Choroid plexus epithelial cell (primary cell): Measurements from ENCODE around the gene TXNDC8.

Source experiments
- DNase-seq: peaks from one replicate; pipeline ENCODE4 v3.0.0-alpha.2; 2010; ENCODE audit warnings: low read depth
- H3K4me3 ChIP-seq: 2 replicates; pipeline ENCODE4 v1.5.1; 2011; ENCODE audit warnings: low read depth, mild to moderate bottlenecking, control low read depth, low read length, moderate library complexity
- TF ChIP-seq, protein P1 (sequence below): conservative IDR thresholded peaks from 2 replicates; pipeline ENCODE4 v1.5.1; 2011; ENCODE audit warnings: low read depth, mild to moderate bottlenecking, control low read depth, inconsistent platforms, low read length, moderate library complexity

TXNDC8 gene

DNA sequence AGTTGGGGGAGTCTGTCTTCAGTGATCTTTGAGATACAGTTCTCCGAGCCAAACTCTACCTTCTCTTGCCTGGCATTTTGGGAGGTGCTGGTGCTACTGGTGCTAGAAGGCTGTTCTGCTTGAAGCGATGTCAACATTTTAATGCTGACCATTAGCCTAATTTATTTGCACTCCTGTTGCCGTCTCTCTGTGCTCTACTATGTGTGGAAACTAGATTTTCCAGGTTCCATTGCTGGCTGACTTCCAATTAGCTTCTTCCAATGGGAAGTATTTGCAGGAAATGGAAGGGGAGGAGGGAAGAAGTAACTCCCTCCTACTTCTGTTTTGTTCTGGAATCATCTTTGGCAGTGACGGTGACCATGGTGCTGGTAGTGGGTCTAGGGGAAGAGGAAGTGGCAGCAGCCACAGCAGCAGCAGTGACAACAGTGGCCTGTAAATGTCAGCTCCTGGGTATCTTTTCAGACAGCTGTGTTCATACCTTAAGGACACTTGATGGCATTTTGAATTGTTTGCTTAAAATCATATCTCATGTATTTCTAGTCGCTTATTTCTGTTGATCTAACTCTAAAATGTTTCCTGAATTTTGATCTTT, 7.9 kb downstream of the TXNDC8 start:
- no peak for DNase-seq
- TF ChIP-seq, protein P1, sequence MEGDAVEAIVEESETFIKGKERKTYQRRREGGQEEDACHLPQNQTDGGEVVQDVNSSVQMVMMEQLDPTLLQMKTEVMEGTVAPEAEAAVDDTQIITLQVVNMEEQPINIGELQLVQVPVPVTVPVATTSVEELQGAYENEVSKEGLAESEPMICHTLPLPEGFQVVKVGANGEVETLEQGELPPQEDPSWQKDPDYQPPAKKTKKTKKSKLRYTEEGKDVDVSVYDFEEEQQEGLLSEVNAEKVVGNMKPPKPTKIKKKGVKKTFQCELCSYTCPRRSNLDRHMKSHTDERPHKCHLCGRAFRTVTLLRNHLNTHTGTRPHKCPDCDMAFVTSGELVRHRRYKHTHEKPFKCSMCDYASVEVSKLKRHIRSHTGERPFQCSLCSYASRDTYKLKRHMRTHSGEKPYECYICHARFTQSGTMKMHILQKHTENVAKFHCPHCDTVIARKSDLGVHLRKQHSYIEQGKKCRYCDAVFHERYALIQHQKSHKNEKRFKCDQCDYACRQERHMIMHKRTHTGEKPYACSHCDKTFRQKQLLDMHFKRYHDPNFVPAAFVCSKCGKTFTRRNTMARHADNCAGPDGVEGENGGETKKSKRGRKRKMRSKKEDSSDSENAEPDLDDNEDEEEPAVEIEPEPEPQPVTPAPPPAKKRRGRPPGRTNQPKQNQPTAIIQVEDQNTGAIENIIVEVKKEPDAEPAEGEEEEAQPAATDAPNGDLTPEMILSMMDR = no peak
- H3K4me3 ChIP-seq = no peak overlapping the region

DNA sequence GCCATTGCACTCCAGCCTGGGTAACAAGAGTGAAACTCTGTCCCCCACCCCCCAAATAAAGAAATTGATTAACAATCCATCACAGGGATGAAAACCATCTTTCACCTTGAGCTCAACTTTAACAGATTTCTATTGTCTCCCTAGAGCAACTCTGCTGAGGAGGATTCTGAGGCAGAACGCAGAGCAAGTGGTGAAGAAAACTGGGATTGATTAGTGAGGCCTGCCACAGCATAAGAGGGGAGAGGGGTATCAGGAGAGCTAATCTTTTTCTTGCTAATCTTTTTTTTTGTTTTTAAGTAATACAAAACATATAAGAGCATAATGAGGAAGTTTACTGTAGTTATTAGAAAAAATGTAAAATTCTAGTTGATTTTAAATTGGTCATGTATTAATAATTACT, 8.9 kb downstream of the TXNDC8 start:
- DNase-seq = no peak
- H3K4me3 ChIP-seq = no peak overlapping the region
- TF ChIP-seq, protein P1 = no peak

DNA sequence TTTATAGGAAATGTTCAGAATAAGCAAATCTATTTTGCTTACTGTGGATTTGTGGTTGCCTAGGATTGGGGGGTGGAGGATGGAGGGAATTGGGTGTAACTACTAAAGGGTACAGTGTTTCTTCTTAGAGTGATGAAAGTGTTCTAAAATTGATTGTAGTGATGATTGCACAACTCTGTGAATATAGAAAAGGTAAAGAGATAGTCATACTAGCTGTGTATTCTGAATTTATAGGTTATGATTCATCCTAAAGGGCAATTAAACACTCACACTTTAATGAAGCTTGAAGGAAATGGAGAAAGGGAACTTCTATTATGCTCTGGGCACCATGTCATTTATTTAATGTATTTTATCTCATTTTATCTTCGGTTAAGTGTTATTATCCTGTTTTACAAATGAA, 9.9 kb downstream of the TXNDC8 start:
- no peak for DNase-seq
- TF ChIP-seq, protein P1 = no peak
- H3K4me3 ChIP-seq = no peak overlapping the region

DNA sequence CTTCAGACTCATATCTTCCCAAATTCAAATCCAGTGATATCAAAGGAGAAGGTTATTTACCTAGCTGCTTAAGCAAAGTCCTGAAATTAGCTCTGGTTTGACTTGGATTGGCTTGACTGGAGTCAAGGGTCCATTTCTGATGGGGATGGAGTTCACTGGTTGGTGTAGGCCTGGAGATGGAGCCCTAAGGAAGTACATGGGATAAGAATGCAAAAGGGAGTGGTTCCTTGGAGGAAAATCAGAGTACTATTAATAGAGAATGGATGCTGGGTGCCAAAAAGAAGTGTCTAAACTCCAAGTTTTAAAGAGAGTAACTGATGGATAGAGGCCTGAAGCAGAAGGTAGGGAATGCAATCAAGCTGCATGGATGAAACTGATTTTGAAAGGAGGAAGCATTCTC, 13.8 kb downstream of the TXNDC8 start:
- DNase-seq = no peak
- TF ChIP-seq, protein P1 = no peak
- no peak overlapping the region for H3K4me3 ChIP-seq

DNA sequence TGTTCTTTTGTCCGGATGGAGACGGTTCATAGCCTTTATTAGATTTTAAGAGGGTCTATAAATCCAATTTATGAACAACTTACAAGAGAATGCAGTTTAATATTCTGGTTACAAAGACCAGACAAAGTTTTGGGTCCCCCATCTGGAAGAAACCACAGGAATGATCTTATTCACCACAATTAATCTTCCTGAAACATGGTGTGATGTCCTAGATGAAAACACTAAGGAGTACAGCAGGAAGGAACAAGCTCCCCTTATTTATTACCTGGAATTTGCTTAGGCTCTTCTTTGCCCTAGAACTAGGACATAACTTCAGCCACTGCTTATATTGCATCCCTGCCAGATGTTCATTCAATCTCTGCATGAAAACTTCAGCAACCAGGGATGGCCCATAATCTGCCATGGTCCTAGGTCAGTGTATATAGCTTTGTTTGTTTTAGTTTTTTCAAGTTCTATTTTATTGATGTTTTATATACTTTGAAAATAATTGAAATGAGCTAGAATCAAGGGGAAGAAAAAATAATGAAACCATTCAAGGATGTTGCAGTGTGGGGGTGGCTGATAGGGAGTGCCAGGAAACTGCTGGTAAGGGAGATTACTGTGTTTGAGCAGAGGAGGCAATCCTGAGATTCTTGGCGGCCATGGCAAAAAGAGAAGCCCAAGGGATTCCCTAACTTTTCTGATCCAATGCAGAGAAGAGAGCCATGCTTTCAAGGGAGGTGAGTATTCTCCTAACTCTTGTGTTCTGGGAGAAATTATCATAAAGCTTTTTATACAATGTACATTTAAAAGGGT, 16.8 kb downstream of the TXNDC8 start:
- peak; percentile 24 for DNase-seq
- TF ChIP-seq, protein P1 = no peak
- H3K4me3 ChIP-seq = no peak overlapping the region

DNA sequence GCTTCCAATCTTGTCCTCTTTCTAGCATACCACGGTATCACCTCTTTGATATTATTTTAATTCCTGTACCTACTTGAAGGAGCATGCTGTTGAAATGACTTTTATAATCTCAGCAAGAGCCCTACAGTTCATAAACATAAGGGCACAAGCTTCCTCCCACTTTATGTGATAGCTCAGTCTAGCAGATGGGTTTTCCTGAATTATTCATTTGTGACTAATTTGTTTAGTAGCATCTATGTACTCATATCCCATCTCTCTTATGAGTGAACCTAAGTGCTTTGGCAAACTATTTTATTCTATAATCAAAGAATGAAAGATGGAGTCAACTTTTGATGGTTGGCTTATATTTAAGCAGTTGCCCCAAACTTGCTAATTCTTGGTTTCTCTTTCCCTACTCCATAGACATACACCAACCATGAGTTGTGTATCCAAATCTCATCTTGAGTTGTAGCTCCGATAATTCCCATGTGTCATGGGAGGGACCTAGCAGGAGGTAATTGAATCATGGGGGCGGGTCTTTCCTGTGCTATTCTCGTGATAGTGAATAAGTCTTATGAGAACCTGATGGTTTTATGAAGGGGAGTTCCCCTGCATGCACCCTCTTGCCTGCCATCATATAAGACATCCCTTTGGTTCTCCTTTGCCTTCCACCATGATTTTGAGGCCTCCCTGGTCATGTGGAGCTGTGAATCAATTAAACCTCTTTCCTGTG, 17.7 kb downstream of the TXNDC8 start:
- H3K4me3 ChIP-seq = no peak overlapping the region
- TF ChIP-seq, protein P1 = no peak

More for the DNA sequence above, 17.7 kb downstream of the TXNDC8 start:
- no peak for DNase-seq
